Testis (tissue), 3 donors: ENCODE results near the gene GOLGA6C. TPM values are rescaled to one million over a fixed set of nuclear protein-coding genes. Genes with fewer than 3 reads are reported as not detected.

Experiments
- DNase-seq: peaks from one replicate; pipeline ENCODE4 v3.0.0-alpha.2; 2019
- H3K27ac ChIP-seq, 2 donors: fragments of 200-600 bp; sonication (generic); one replicate each; pipeline ENCODE4 v1.5.1; 2019
- H3K27me3 ChIP-seq: fragments of 200-600 bp; sonication (generic); one replicate; pipeline ENCODE4 v1.5.1; 2019
- H3K36me3 ChIP-seq: fragments of 200-600 bp; sonication (generic); one replicate; pipeline ENCODE4 v1.5.1; 2017; ENCODE audit warnings: low read depth; ENCODE audit errors: missing control alignments
- H3K4me1 ChIP-seq: fragments of 200-600 bp; sonication (generic); one replicate; pipeline ENCODE4 v1.5.1; 2019
- H3K4me3 ChIP-seq, 2 donors: fragments of 200-600 bp; sonication (generic); one replicate each; pipeline ENCODE4 v1.5.1; 2017 to 2019
- H3K9me3 ChIP-seq: fragments of 200-600 bp; sonication (generic); one replicate; pipeline ENCODE4 v1.5.1; 2017
- CTCF ChIP-seq, 3 experiments: fragments of 450-650 bp in 2 of 3; fragments of 200-600 bp in 1 of 3; sonication (generic) in 1 of 3; IDR thresholded peaks; one replicate each; pipeline ENCODE4 v1.5.1; 2016 to 2019; ENCODE audit warnings: antibody characterized with exemption in 3 of 3, mild to moderate bottlenecking in 2 of 3, moderate library complexity in 1 of 3
- POLR2A ChIP-seq: fragments of 450-650 bp; IDR thresholded peaks from one replicate; pipeline ENCODE4 v1.6.1; 2017; ENCODE audit warnings: antibody characterized with exemption, mild to moderate bottlenecking, moderate library complexity
- WGBS, 2 donors: methylation state at CpG; one replicate each; pipeline ENCODE4 v1.1.5; 2018; 5-methylcytosine and 5-hydroxymethylcytosine counted together
- intact Hi-C: fragments of 100-400 bp; cut with DNase I; formaldehyde crosslinking; loops from one replicate; pipeline ENCODE4 v1.15.1; 2023; ENCODE audit warnings: low total_unique reads
- polyA plus RNA-seq: library from polyadenylated mRNA; stranded (reverse); fragments of 350-450 nt; fragmentation: Illumina TruSeq; extraction: RNeasy Lipid Tissue Mini Kit (QIAGEN cat#74804); gene quantifications from one replicate; pipeline ENCODE4 v1.2.3, GENCODE V29; 2014; ENCODE audit warnings: low read depth, low replicate concordance; ENCODE audit not compliant: insufficient read depth
- total RNA-seq, 2 donors: library from RNA; depleted of rRNA; stranded (reverse); fragments of >200 nt; gene quantifications; one replicate each; pipeline ENCODE4 v1.2.3, GENCODE V29; 2016

GOLGA6C gene
- total and polyA plus RNA-seq, 3 donors from 2014 or later: 9.1 to 16.1 (median 15.1) TPM

- no peaks in the 10 kb centered on the region for H3K4me1 ChIP-seq
- no peak overlapping the region for H3K27ac ChIP-seq
- intact Hi-C loops: no loop called here
- H3K36me3 ChIP-seq: no peaks in the 10 kb centered on the region
- 83 to 87% methylated on average over 13 to 15 of the region's 16 CpGs for WGBS, 2 donors
- H3K4me3 ChIP-seq: no peak overlapping the region
- TF ChIP-seq POLR2A (no peak), CTCF (IDR thresholded peaks at IDR 0.05) (no peak)
- DNase-seq: no peak
- H3K27me3 ChIP-seq: no peaks in the 10 kb centered on the region
- no peaks in the 10 kb centered on the region for H3K9me3 ChIP-seq
Measured at GRCh38 chr15:75230551-75231371, 27.4 kb upstream of the GOLGA6C start.

GRCh38 chr15:75231836-75232235, 26.3 kb upstream of the GOLGA6C start:
- no peak overlapping the region for H3K27ac ChIP-seq
- intact Hi-C loops: no loop called here
- H3K36me3 ChIP-seq: no peaks in the 10 kb centered on the region
- TF ChIP-seq CTCF (IDR thresholded peaks at IDR 0.05) (no peak), POLR2A (no peak)
- no peak for DNase-seq
- no peaks in the 10 kb centered on the region for H3K4me1 ChIP-seq
- no peaks in the 10 kb centered on the region for H3K9me3 ChIP-seq
- 84 to 87% methylated on average over 4 of the region's 4 CpGs for WGBS, 2 donors
- H3K4me3 ChIP-seq: no peak overlapping the region
- no peaks in the 10 kb centered on the region for H3K27me3 ChIP-seq

- H3K36me3 ChIP-seq: no peaks in the 10 kb centered on the region
- H3K9me3 ChIP-seq: no peaks in the 10 kb centered on the region
- TF ChIP-seq POLR2A (no peak), CTCF (IDR thresholded peaks at IDR 0.05) (no peak)
- H3K4me3 ChIP-seq: no peak overlapping the region
- DNase-seq: no peak
- intact Hi-C loops: no loop called here
- no peaks in the 10 kb centered on the region for H3K4me1 ChIP-seq
- no peak overlapping the region for H3K27ac ChIP-seq
- no peaks in the 10 kb centered on the region for H3K27me3 ChIP-seq
- 85 to 95% methylated on average over 8 to 12 of the region's 12 CpGs for WGBS, 2 donors
Measured at GRCh38 chr15:75232252-75232813, 25.8 kb upstream of the GOLGA6C start.

GRCh38 chr15:75232826-75233503, 25.2 kb upstream of the GOLGA6C start:
- intact Hi-C loops: no loop called here
- no peak for DNase-seq
- H3K27me3 ChIP-seq: no peaks in the 10 kb centered on the region
- H3K4me3 ChIP-seq: no peak overlapping the region
- TF ChIP-seq CTCF (IDR thresholded peaks at IDR 0.05) (no peak), POLR2A (no peak)
- H3K27ac ChIP-seq: no peak overlapping the region
- H3K36me3 ChIP-seq: no peaks in the 10 kb centered on the region
- 82 to 87% methylated on average over 17 of the region's 17 CpGs for WGBS, 2 donors
- no peaks in the 10 kb centered on the region for H3K4me1 ChIP-seq
- no peaks in the 10 kb centered on the region for H3K9me3 ChIP-seq
